H1 (cell line): ENCODE measurements around the gene NSUN2. TPM values are rescaled to one million over a fixed set of nuclear protein-coding genes. Genes with fewer than 3 reads are reported as not detected.

ENCODE experiments used
- ASH2L ChIP-seq: fragments of 200-600, 300-600 bp; sonication (generic); IDR thresholded peaks from one replicate; pipeline ENCODE4 v1.7.1; 2017; ENCODE audit warnings: low read length
- CTBP2 ChIP-seq: IDR thresholded peaks from 2 replicates; pipeline ENCODE4 v1.7.0; 2011; ENCODE audit warnings: borderline replicate concordance, mild to moderate bottlenecking, moderate library complexity, mixed read lengths, low read length; ENCODE audit not compliant: insufficient read depth, insufficient read length
- HDAC2 ChIP-seq, 2 experiments: fragments of 300-600 bp in 1 of 2; sonication (generic) in 1 of 2; IDR thresholded peaks; 2 replicates each; pipeline ENCODE4 v1.6.1; 2011 to 2012; ENCODE audit warnings: low read depth in 2 of 2, low read length in 2 of 2, mild to moderate bottlenecking in 2 of 2, moderate library complexity in 2 of 2, borderline replicate concordance in 1 of 2, inconsistent platforms in 1 of 2
- KDM5A ChIP-seq: fragments of 200-600 bp; IDR thresholded peaks from 2 replicates; pipeline ENCODE4 v1.7.1; 2012; ENCODE audit warnings: mild to moderate bottlenecking, low read length, inconsistent platforms, mixed read lengths
- POLR2AphosphoS5 ChIP-seq: IDR thresholded peaks from 2 replicates; pipeline ENCODE4 v1.6.1; 2011; ENCODE audit warnings: low read depth, low read length
- polyA plus RNA-seq, 7 experiments: library from polyadenylated mRNA; depleted of rRNA in 3 of 7; stranded (reverse) in 5 of 7; unstranded in 2 of 7; fragments of >200 nt in 5 of 7; fragments of 200-250 nt in 2 of 7; gene quantifications; 1 replicate in 5 of 7; 2 replicates in 1 of 7; 4 replicates in 1 of 7; pipeline versions ENCODE4 v1.2.1 to v1.2.3, GENCODE V29; 2011 to 2013; ENCODE audit warnings: missing spikeins in 2 of 7, mixed read lengths in 2 of 7
- total RNA-seq: library from RNA; stranded (reverse); fragmentation: NEBNext Ultra II Directional; extraction: Animal tissue kit (Norgen Biotek cat#: 25700); gene quantifications from 2 replicates; pipeline ENCODE4 v1.2.1, GENCODE V29; 2021
- TF ChIP-seq, protein P1 (sequence below), 3 experiments: IDR thresholded peaks; 1 replicate in 2 of 3; 2 replicates in 1 of 3; pipeline versions ENCODE4 v1.5.1 to v1.6.1; 2011; ENCODE audit warnings: low read length in 3 of 3, mild to moderate bottlenecking in 3 of 3, inconsistent platforms in 2 of 3, low read depth in 1 of 3, moderate library complexity in 1 of 3; ENCODE audit not compliant: insufficient read depth in 1 of 3; ENCODE audit errors: control extremely low read depth in 1 of 3

Gene NSUN2
- total and polyA plus RNA-seq, 2 of the 8 experiments (the other 6 are each of a cell fraction or from before 2014, with no cell fraction given), result 47.3 to 94.7 TPM

DNA sequence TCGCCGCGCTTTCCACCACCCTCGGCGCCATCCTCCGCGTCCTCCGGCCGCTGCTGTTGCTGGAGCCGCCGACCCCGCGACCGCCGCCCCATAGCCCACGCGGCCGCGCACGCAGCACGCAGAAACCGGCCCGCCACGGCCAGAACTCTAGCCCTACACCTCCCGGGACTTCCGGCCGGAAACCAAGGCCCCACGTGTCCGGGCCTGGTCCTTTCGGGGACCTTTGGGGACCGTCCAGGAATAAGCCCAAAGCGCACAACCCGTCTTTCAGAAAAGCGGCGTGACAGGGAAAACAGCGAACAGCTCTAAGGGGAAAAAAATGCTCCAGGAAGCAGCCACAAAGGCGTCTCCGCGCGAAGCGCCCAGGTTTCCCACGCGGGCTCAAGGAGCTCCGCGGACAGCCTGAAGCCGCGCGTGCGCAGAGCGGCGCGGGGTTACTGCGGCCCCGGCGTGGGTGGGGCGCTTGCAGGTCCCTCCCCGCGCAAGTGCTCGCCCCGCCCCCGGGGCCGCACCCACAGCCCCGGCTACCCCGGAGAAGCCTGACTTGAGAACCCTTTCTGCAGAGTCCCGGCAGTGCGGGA is at the start of gene NSUN2, which contains the start of gene SRD5A1 (continued):
- peak; percentile 41; the same call in 1 of the 2 replicates for TF ChIP-seq KDM5A
- TF ChIP-seq POLR2AphosphoS5, result peak; percentile 69; the same call in 1 of the 2 replicates
- TF ChIP-seq, protein P1, sequence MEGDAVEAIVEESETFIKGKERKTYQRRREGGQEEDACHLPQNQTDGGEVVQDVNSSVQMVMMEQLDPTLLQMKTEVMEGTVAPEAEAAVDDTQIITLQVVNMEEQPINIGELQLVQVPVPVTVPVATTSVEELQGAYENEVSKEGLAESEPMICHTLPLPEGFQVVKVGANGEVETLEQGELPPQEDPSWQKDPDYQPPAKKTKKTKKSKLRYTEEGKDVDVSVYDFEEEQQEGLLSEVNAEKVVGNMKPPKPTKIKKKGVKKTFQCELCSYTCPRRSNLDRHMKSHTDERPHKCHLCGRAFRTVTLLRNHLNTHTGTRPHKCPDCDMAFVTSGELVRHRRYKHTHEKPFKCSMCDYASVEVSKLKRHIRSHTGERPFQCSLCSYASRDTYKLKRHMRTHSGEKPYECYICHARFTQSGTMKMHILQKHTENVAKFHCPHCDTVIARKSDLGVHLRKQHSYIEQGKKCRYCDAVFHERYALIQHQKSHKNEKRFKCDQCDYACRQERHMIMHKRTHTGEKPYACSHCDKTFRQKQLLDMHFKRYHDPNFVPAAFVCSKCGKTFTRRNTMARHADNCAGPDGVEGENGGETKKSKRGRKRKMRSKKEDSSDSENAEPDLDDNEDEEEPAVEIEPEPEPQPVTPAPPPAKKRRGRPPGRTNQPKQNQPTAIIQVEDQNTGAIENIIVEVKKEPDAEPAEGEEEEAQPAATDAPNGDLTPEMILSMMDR (IDR thresholded peaks at IDR 0.05; ENCODE audit: control extremely low read depth in 1 of 3, insufficient read depth in 1 of 3, low read depth in 1 of 3, low read length in 3 of 3), result no peak
- no peak for TF ChIP-seq CTBP2
- no peak; a peak in 1 of 4 replicates for TF ChIP-seq HDAC2 (IDR thresholded peaks at IDR 0.05; ENCODE audit: borderline replicate concordance in 1 of 2, low read depth in 2 of 2, low read length in 2 of 2)
- TF ChIP-seq ASH2L, result no peak
